GM21717 (cell line): ENCODE data around the gene GCN1.

Experiments
- ATAC-seq: cut with Tn5 transposase; IDR thresholded peaks from one replicate; pipeline ENCODE4 v1.9.1; 2021; ENCODE audit warnings: mild to moderate bottlenecking, moderate library complexity; ENCODE audit not compliant: unreplicated experiment

The GCN1 gene

DNA sequence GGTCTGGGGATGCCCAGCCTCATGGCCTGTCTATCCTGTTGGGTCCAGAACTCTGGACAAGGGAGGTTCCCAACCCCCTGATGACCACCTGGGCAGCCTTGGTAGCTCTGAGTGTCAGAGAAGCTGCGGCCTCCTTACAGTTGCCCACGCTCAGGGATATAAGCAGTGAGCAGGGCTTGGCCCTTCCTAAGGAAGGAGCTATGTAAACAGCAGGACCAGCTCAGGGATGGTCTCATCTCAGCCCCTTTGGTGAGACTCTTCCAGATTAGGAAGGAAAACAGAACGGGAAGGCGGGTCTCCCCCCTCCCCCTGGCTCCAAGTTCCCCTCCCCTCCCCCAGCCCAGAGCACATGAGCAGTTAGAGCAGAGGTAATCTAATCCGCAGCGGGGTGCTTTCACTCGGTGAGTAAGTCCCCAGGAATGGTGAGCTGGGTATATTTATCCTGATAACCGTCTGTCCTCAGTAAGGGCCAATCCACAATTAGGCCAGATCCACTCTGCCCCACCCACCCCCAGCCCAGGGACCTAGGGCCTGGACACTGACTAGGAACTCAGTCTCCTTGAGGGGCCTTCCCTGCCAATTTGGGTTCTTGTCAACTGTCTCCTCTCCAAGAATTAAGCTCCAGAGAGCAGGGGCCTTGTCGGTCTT, 35.9 kb upstream of the GCN1 start:
- ATAC-seq, result no peak

DNA sequence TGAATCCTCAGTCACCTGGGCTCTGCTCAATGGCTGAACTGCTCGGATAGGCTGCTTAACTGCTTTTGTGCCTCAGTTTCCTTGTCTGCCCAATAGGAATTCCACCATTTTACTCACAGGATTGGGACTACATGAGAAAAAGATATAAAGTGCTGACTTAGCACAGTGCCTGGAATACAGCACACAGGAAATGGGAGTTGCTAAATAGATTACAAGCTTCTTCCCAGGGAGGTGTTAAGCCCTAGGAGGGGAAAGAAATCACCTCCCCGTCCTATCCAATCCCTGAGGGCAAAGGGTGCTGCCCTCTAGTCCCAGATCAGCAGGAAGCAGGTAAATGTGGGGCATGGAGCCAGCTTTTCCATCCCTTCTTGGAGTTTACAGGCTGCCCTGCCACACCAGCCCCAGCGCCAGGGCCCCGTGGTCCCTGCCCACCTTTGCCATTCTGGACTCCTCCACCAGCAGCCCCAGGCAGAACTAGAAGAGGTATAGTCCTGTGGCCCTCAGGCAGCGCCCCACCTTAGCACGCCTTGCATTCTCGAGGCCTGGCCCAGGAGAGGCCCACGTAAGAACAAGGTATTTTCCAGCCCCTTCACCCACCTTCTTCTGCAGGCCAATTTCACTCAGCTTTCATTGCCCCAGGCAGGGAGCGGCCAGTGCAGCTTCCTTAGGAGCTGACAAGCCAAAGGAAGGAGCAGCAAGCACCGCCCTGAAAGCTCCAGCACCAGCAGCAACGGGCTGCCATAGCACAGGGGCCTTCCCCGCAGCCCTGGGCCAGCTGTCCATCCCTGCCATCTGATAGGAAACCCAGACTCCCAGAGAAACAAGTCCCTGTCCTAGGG, 35.2 kb upstream of the GCN1 start:
- ATAC-seq, result no peak

DNA sequence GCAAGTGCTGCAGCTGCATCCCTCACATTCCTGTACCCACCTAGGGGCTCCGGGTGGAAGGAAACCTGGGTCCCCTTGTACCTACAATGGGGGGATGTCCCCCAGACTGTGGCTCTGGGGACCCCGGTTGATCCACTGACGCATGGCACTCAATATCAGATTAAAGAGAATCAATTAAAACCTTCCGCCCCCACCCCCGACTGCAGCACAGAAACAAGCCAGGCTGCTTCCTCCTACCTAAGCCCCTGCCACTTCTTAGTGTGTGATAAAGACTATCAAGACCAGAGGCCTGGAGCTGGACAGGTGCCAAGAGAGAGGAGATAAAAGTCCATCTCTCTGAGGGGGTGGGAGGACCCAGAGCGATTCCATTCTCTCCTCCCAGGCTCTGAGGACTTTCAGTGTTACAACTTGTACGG, 34.6 kb upstream of the GCN1 start:
- no peak for ATAC-seq

DNA sequence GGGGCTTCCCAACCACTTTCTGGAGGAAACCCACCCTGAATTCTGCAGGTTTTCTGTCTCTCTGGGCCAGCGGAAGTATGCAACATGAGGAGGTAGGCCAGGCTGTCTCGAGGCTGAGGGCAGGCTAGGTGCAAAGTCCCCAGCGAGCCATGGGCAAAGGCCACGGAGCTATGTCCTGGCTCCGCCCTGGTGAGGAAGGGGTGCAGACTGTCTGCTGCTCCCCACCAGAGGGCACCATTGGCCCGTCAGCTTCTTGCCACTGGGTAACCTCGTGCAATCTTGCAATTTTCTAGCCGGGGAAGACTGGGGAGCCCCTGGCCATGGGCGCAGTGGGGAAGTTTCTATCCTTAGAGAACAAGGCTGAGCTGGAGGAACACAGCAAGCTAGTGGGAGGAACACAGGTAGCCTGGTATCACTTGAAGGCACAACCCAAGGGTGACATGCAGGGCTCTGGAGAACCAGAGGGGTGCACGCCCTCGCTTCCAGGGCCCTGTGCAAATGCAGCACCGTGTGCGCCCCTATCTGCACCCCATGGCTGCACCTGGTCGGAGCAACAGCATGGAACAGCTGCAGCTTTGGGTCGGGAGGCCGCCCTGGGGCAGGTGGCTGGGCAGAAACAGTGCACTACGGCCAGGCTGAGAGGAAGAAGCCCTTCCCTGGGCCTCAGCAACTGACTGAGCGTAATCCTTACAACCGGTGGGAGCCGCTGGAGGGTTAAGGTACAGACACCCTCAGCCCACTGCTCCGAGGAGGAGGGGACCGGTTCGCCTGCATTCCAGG, 34.0 kb upstream of the GCN1 start:
- ATAC-seq, result no peak

DNA sequence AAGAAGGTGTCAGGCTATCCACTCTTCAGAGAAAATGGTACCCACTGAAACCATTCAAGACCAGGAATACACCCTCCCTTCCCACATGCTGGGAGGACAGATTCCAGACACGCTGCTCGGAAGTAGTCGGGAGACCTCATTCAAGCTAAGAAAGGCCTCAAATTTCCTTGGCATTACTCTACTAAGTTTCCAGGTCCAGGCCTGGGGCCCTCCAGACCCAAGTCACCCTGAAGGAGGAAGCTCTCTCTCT, 33.5 kb upstream of the GCN1 start:
- ATAC-seq, result no peak

DNA sequence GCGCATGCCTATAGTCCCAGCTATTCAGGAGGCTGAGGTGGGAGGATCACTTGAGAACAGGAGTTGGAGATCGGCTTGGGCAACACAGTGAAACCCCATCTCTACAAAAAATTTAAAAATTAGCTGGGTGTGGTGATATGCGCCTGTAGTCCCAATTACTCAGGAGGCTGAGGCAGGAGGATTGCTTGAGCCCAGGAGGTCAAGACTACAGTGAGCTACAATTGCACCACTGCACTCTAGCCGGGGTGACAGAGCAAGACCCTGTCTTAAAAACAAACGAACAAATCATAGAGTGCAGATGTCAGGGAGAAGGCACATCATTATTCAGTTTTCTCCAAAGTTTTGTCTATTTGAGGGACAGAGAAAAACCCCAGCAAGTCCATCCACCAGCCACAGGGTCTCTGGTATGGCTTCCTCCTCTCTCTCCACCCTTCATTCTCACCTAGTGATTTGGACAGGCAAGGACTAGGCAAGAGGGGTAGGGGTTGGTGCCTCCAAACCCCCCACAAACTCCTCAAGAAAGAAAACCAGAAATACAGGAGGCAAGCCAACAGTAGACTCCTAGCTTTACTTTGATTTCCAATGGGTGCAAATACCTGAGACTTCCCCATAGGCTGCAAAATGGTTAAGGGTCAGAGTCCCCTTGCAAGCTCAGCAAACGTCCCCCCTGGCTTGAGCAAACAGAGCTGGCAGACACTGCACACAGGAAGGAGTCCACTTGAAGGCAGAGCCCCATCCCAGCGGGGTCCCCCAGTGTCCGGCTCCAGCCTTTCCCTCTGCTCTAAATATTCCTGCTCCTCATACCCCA, 32.9 kb upstream of the GCN1 start:
- no peak for ATAC-seq

DNA sequence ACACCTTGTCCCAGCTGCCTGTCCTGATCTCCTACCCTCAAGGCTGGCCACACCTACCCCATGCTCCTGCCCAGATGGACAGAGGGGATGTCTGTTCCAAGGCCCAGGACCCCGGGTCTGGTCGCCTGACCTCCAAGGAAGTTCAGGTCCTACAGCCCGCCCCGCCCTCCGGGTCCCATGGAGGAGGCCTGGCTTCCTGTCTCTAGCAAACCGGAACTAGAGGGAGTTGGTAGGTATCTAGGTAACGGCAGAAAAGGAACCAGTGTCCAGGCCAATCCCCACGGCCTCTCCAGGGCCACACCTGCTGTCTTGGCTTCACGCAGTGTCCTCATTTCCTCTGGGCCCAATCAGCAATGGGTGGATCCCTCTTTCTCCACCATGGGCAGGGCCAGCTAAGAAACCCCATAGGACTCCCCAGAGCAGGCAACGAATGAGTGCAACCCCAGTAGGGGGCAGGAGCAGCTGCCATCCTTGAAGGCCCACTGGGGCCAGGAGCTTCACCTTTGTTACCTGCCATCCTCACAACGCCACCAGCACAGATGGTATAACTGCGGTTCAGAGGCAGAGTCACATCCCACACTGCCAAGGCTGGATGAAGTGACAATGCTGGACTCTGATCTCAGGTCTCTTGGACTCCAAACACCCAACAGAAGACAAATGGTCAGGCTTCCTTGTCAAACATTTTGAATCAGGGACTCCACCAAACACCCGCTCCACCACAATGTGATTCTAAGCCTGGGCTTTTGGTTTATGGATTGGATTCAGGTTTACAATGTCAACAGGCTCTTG, 31.5 kb upstream of the GCN1 start:
- ATAC-seq, result no peak

DNA sequence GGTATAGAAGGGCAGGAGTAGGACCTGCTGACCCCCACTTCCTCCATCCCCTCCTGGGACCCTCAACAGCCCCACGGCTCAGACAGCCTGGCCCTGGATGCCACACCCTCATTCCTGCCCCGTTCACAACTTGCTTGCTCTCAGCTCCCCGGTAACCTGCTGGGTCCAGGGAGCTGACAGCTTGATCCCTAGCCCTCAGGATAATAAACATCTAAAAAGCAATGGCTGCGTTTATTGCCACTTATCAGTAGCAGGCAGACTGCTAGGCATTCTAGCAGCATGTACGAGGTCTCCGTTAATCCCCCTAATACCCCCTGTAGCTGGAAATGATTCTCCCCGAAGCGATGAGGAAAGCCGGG, 30.7 kb upstream of the GCN1 start:
- ATAC-seq, result no peak

DNA sequence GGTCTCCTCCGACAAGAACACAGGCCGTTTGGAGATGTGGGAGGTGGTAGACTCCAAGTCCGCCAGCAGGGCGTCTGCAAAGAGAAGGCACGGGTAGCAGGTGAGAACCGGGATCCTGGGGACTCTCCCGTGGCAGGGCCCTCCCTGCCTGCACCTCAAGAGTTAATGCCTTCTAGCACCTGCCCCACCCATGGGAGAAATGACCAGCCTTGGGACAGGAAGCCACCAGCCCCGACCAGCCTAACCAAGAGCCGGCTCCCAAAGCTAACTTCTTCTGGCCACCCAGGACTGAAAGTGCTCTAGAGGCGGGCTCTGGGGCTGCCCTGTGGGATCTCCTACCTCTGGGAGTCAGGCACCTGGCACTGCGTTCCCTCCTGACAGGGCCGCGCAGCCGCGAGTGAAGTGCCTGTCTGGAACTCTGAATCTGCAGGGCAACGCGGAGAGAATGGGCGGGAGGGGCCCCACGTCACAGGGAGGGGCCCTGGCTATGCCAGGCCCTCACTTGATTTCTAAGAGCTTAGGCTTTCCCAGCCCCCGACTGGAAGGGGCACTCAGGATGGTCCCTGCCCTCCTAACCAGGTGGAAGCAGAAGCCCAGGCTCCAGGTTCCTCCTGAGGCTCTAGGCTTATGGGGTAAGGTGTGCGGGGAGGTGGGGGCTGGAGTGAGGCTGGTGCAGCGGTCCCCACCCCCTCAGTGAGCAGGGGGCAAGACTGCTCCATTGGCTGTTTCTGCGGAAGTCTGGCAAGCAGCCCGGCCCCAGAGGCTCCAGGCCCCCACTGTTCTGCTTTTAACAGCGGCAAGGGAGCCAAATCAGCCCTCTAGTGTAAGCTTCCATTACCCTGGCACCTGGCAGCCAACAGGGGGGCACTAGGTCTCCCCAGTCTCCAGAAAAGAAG, 30.0 kb upstream of the GCN1 start:
- no peak for ATAC-seq

DNA sequence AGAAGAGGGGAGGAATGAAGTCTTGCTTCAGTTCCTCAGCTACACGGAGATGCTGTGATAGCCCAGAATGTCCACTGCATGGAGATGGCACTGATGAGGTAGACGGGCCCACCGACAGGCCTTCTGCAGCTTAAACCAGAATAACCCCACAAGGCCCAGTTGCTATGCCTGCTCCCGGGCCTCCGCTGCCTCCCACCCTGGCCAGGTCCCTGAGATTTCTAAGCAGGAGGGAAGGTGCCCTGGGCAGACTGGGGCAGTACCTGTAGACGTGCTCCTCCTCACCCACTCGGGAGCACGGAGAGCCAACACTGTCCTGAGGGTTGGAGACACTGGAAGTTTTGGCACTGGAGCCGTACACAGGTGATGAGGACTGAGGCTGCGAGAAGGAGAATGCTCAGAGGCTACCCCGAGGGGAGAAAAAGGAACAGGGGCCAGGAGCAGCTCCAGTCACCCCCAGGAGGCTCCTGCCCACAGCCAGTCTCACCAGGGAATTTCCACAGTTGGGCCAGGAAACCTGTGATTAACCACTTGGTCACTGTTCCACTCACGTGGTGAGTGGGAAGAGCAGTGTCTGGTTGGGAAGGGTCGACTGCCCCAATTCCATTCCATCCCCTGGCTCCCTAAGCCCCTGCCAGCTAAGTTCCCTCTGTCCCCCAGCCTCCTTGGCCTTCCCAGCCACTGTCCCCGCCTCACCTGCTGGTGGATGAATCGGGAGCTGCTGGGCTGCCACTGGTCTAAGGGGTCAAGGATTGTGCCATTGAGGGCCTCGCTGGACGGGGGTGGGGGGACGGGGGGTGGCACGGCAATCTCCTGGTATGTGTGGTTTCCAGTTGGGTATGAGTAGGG, 29.2 kb upstream of the GCN1 start:
- no peak for ATAC-seq

DNA sequence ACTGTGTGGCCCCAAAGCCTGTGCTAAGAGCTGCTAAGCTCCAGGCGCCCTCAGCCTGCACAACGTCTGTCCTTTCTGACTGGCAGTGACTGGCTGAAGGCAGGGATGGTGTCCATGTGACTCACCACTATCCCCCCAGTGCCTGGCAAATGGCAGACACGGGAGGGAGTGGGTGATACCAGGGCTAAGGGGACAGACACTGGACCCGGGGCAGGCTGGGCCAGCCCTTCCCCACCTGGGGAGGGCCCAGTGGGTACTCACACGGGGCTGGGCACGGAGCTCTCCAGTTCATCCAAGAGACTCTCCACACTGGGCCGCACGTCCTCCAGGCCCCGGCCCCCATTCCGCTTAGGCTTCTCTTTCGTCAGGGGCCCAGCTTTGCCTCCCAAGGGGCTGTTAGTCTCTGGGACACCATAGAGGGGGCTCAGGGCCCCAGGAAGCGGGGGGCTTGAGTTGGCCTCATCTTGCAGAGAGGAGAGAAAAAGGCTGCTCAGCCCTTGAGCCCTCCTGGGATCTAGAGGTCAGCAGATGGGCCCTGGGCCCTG, 27.8 kb upstream of the GCN1 start:
- ATAC-seq, result no peak

DNA sequence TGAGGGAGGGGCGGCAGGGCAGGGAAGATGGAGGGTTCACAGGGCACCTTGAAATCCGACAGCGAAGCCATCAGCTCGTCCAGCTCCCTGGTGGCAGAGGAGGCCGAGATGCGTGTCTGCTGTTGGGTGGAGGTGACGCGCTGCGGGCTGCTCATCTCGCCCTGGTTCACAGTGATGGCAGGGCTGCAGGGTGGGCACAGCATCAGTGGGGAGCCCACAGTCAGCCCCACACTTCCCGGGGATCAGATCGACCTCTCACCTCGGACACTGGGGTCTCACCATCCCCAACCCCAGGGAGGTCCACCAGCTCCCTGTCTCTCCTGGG, 27.0 kb upstream of the GCN1 start:
- no peak for ATAC-seq

DNA sequence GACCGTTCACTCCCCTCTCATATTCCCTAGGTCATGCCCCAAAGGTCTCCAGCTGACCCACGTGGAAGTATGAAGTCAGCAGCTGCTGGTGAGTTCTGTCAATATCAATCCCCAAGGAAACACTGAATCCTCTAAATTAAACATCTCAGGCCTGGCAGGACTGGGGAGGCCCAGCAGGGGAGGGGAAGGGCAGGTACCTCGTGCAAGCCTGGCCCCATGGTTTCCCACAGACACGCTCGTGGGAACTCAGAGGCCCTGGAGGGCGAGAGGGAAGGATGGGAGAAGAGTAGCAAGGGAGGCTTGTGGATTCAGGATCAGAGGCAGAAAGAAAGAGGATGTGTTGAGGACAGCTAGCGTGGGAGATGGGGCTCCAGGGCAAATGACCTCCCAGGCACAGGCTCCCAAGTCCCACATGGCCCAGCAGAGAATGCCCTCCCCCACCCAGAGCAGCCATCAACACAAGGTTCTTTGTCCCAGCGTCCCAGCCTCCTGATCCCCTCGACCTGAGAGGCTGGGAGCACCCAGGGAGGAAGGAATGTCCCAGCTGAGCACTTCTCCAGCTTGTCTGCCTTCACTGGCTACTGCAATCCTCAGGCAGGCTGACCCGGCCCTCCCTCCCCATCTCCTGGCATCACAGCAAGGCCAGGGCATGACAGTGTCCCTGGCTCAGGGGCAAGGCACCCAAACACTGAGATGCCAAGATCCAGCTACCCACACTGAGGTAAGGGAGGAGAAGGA, 26.5 kb upstream of the GCN1 start:
- ATAC-seq, result no peak

DNA sequence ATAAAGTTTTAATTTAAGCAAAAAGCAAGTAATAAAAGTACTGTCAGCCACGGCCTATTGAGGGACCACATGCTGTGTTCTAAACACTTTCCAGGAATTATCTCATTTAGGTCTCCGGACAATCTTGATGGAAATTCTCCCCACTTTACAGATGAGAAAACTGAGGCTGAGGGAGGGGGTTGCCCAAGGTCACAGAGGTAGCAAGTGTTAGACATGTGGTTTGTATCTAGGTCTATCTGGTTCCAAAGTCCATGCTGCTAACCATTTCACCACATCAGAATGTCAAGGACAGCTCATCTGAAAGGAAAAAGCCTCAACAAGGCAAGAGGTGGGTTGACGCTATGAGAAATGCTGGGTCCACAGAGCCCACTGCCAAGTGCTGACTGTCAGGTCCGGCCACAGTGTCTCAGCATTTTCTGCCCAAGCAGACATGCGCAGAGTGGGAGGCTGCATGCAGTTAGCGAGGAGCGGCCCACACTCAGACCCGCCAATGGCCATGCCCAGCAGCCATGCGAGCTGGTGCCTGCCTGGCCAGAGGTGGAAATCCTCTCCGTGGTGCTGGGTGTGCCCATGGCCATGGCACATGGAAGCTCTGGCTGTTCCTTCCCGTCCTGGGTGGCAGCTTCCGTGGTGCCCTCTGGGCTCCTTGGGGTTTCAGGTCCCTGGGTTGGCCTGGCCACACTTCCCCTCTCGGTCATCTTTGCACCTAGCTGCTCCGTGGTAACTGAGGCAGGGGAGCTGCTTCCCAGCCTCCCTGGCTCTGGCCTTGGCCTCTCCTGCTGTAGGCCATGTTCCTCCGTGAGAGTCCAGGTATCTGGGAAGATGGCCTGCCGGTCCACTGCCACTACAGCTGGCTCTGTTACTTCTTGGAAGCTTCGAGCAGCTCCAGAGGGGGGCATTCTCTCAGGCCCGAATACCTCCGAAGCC, 24.4 kb upstream of the GCN1 start:
- ATAC-seq, result no peak

DNA sequence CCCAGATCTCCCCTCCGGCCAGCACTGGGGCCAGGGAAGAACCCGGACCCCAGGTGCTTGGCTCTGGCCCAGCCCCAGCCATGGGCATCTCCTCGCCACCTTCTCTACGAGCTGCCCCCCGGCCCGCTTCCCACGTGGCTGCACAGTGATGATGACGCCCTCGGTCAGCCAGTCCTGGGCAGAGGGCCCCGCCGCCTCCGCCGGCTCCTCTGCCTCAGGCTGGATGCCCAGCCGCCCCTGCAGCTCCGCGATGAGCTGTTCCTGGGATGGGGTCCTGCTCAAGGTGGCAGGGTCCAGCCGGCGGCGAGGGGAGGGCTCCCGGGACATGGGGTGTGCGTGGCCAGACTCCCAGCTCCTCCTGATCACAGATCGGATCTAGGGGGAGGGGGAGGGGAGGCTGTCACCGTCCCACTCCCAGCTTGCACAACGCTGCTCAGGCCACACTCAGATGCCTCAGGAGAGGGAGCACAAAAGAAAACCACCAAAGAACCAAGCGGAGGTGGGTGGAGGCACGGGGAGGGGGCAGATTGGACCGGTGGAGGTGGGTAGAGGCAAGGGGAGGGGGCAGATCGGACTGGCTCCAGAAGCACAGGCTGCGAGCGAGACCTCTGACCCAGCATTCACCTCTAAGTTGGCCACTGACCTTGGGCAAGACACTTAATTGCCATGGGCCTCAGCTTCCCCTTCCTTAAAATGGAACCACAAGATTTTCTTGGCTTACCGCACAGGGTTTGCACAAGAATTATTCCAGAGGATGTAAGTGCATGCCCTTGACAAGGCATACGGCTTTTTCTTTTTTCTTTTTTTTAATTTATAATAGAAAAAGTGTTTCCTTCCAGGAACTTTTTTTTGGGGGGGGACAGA, 22.5 kb upstream of the GCN1 start:
- ATAC-seq, result no peak
